Activated naive CD8-positive, alpha-beta T cell treated with anti-CD3 and anti-CD28 coated beads, Interleukin-2, amount 10 ng/mL, durations not matched to agents 7 days and 5 days (primary cell): ENCODE results near the gene ZNF3. TPM values are rescaled to one million over a fixed set of nuclear protein-coding genes. Genes with fewer than 3 reads are reported as not detected.

Experiments used
- ATAC-seq: fragments of 150-1000 bp; cut with Tn5 transposase; one replicate; pipeline ENCODE4 v1.10.0; 2021; ENCODE audit warnings: low read depth, moderate library complexity
- POLR2A ChIA-PET: fragments of 350-600 bp; sonication (Branson Sonifier 250); formaldehyde crosslinking; loops from one replicate; lab custom pipeline; 2021; ENCODE audit warnings: antibody characterized with exemption; lab: Charles Lee
- DNase-seq: peaks from one replicate; pipeline ENCODE4 v3.0.0; 2021
- H3K27ac Mint-ChIP-seq: one replicate; pipeline ENCODE4 v1.8.0; 2022; ENCODE audit warnings: mild to moderate bottlenecking, mixed read lengths
- H3K27me3 Mint-ChIP-seq: one replicate; pipeline ENCODE4 v1.8.0; 2022; ENCODE audit warnings: mild to moderate bottlenecking, moderate library complexity, mixed read lengths
- H3K36me3 Mint-ChIP-seq: one replicate; pipeline ENCODE4 v1.8.0; 2021; ENCODE audit warnings: mild to moderate bottlenecking, mixed read lengths
- H3K4me1 Mint-ChIP-seq: one replicate; pipeline ENCODE4 v1.8.0; 2021; ENCODE audit warnings: mixed read lengths
- H3K4me3 Mint-ChIP-seq: one replicate; pipeline ENCODE4 v1.8.0; 2022; ENCODE audit warnings: mild to moderate bottlenecking, moderate library complexity, mixed read lengths
- H3K9me3 Mint-ChIP-seq: one replicate; pipeline ENCODE4 v1.8.0; 2021; ENCODE audit warnings: mixed read lengths
- total RNA-seq, 2 experiments: library from RNA; stranded (reverse); gene quantifications; one replicate each; pipeline ENCODE4 v1.2.3, GENCODE V29; 2021

Gene ZNF3
- total RNA-seq, 2 experiments from 2014 or later = 28.0 to 32.6 TPM

GRCh38 chr7:100049441-100050291 is 31.9 kb downstream of the ZNF3 start, which contains the start of gene ZSCAN21:
TSS of gene ZSCAN21 (plus strand) at chr7:100049774. CDS start at chr7:100057007, 7,233 bp downstream.
- Mint-ChIP-seq H3K36me3 (no peaks in the 10 kb centered on the region), H3K4me3 (peak within 1 kb of the TSS; percentile 93)
- peak; percentile 82 for ATAC-seq

GRCh38 chr7:100048680-100049079 is 32.8 kb downstream of the ZNF3 start:
- POLR2A ChIA-PET = interaction anchor here (1.9 kb wide), 1 partner anchor 33 kb away, joined by 9 read pairs; the partner anchor contains the start of gene ZKSCAN1
- no peaks in the 10 kb centered on the region for H3K9me3 Mint-ChIP-seq
- H3K4me3 Mint-ChIP-seq = peak overlapping the region; percentile 51
- no peak for DNase-seq
- H3K36me3 Mint-ChIP-seq = no peaks in the 10 kb centered on the region
- H3K27ac Mint-ChIP-seq = peak overlapping the region; percentile 54
- H3K4me1 Mint-ChIP-seq = peaks cover 16% of the 10 kb centered on the region
- no peaks in the 10 kb centered on the region for H3K27me3 Mint-ChIP-seq
- no peak for ATAC-seq

More at GRCh38 chr7:100049441-100050291, 31.9 kb downstream of the ZNF3 start, which contains the start of gene ZSCAN21:
- POLR2A ChIA-PET = interaction anchor here (0.8 to 1.9 kb wide), 7 partner anchors 10 to 56 kb away, joined by 3 to 9 read pairs (median 4); partner anchors contain the start of genes AP4M1, MCM7 and ZKSCAN1
- DNase-seq = peak; percentile 90
- Mint-ChIP-seq H3K27me3 (no peaks in the 10 kb centered on the region), H3K27ac (peak within 1 kb of the TSS; percentile 92), H3K4me1 (peaks cover 13% of the 10 kb centered on the region), H3K9me3 (no peaks in the 10 kb centered on the region)

- Mint-ChIP-seq H3K4me1 (peaks cover 20% of the 10 kb centered on the region), H3K4me3 (peak overlapping the region; percentile 16), H3K27ac (no peak overlapping the region), H3K36me3 (peaks cover 4% of the 10 kb centered on the region), H3K9me3 (no peaks in the 10 kb centered on the region), H3K27me3 (no peaks in the 10 kb centered on the region)
- ATAC-seq (no peak), DNase-seq (no peak)
- POLR2A ChIA-PET = no interaction called here
These were observed 36.8 kb downstream of the ZNF3 start for GRCh38 chr7:100044718-100045117.

- Mint-ChIP-seq H3K27ac (no peak overlapping the region), H3K36me3 (peaks cover 19% of the 10 kb centered on the region), H3K9me3 (no peaks in the 10 kb centered on the region), H3K4me1 (peaks cover 24% of the 10 kb centered on the region), H3K4me3 (no peak overlapping the region), H3K27me3 (no peaks in the 10 kb centered on the region)
- POLR2A ChIA-PET = interaction anchor here (1.0 to 1.7 kb wide), 2 partner anchors 9 to 24 kb away, joined by 3 to 5 read pairs; partner anchors contain the start of gene ZSCAN21
- DNase-seq (no peak), ATAC-seq (peak; percentile 70)
These were observed 40.9 kb downstream of the ZNF3 start for GRCh38 chr7:100040575-100040974.

GRCh38 chr7:100038326-100038725 is 43.2 kb downstream of the ZNF3 start:
- DNase-seq = no peak
- POLR2A ChIA-PET = interaction anchor here (0.6 kb wide), 1 partner anchor 18 kb away, joined by 3 read pairs; no protein-coding TSS in a partner anchor
- Mint-ChIP-seq H3K27me3 (no peaks in the 10 kb centered on the region), H3K4me3 (no peak overlapping the region), H3K27ac (no peak overlapping the region), H3K4me1 (peaks cover 19% of the 10 kb centered on the region), H3K36me3 (peaks cover 38% of the 10 kb centered on the region), H3K9me3 (no peaks in the 10 kb centered on the region)
- ATAC-seq = no peak

- H3K9me3 Mint-ChIP-seq = no peaks in the 10 kb centered on the region
- peaks cover 11% of the 10 kb centered on the region for H3K4me1 Mint-ChIP-seq
- peaks cover 45% of the 10 kb centered on the region for H3K36me3 Mint-ChIP-seq
- H3K4me3 Mint-ChIP-seq = no peak overlapping the region
- no peak overlapping the region for H3K27ac Mint-ChIP-seq
- H3K27me3 Mint-ChIP-seq = no peaks in the 10 kb centered on the region
- DNase-seq = no peak
- ATAC-seq = no peak
- POLR2A ChIA-PET = no interaction called here
These were observed 45.6 kb downstream of the ZNF3 start for GRCh38 chr7:100035876-100036275.

- no peak for ATAC-seq
- peaks cover 49% of the 10 kb centered on the region for H3K36me3 Mint-ChIP-seq
- no peak for DNase-seq
- no peaks in the 10 kb centered on the region for H3K9me3 Mint-ChIP-seq
- no peak overlapping the region for H3K4me3 Mint-ChIP-seq
- POLR2A ChIA-PET = no interaction called here
- H3K27ac Mint-ChIP-seq = no peak overlapping the region
- peaks cover 5% of the 10 kb centered on the region for H3K4me1 Mint-ChIP-seq
- H3K27me3 Mint-ChIP-seq = no peaks in the 10 kb centered on the region
These were observed 46.5 kb downstream of the ZNF3 start for GRCh38 chr7:100034871-100035510.

- ATAC-seq = no peak
- Mint-ChIP-seq H3K9me3 (no peaks in the 10 kb centered on the region), H3K36me3 (peaks cover 49% of the 10 kb centered on the region), H3K27ac (no peak overlapping the region), H3K4me1 (no peaks in the 10 kb centered on the region), H3K27me3 (no peaks in the 10 kb centered on the region), H3K4me3 (no peak overlapping the region)
- DNase-seq = no peak
- POLR2A ChIA-PET = no interaction called here
These were observed 48.0 kb downstream of the ZNF3 start for GRCh38 chr7:100033526-100033925.

GRCh38 chr7:100029596-100029995 is 51.9 kb downstream of the ZNF3 start:
- Mint-ChIP-seq H3K4me1 (no peaks in the 10 kb centered on the region), H3K27ac (no peak overlapping the region), H3K9me3 (no peaks in the 10 kb centered on the region), H3K36me3 (peaks cover 33% of the 10 kb centered on the region), H3K27me3 (no peaks in the 10 kb centered on the region), H3K4me3 (no peak overlapping the region)
- POLR2A ChIA-PET = interaction anchor here (0.6 to 1.1 kb wide), 2 partner anchors 14 to 78 kb away, joined by 3 to 6 read pairs; partner anchors contain the start of gene ZKSCAN1
- DNase-seq (no peak), ATAC-seq (no peak)

- DNase-seq = no peak
- no peaks in the 10 kb centered on the region for H3K9me3 Mint-ChIP-seq
- H3K4me1 Mint-ChIP-seq = no peaks in the 10 kb centered on the region
- ATAC-seq = no peak
- H3K36me3 Mint-ChIP-seq = peaks cover 27% of the 10 kb centered on the region
- POLR2A ChIA-PET = interaction anchor here (0.7 kb wide), 1 partner anchor 129 kb away, joined by 4 read pairs; no protein-coding TSS in a partner anchor
- H3K27me3 Mint-ChIP-seq = no peaks in the 10 kb centered on the region
- H3K4me3 Mint-ChIP-seq = no peak overlapping the region
- H3K27ac Mint-ChIP-seq = no peak overlapping the region
These were observed 54.3 kb downstream of the ZNF3 start for GRCh38 chr7:100027197-100027596.

- Mint-ChIP-seq H3K9me3 (no peaks in the 10 kb centered on the region), H3K27me3 (no peaks in the 10 kb centered on the region), H3K36me3 (peaks cover 21% of the 10 kb centered on the region), H3K27ac (no peak overlapping the region), H3K4me3 (no peak overlapping the region), H3K4me1 (peaks cover 6% of the 10 kb centered on the region)
- ATAC-seq (no peak), DNase-seq (no peak)
- POLR2A ChIA-PET = interaction anchor here (0.7 kb wide), 1 partner anchor 125 kb away, joined by 5 read pairs; the partner anchor contains the start of gene LAMTOR4
These were observed 57.4 kb downstream of the ZNF3 start for GRCh38 chr7:100024020-100024619.

GRCh38 chr7:100023526-100023925 is 58.0 kb downstream of the ZNF3 start:
- Mint-ChIP-seq H3K9me3 (no peaks in the 10 kb centered on the region), H3K27me3 (no peaks in the 10 kb centered on the region), H3K27ac (no peak overlapping the region), H3K36me3 (peaks cover 21% of the 10 kb centered on the region), H3K4me3 (no peak overlapping the region), H3K4me1 (peaks cover 8% of the 10 kb centered on the region)
- no peak for ATAC-seq
- DNase-seq = no peak
- POLR2A ChIA-PET = interaction anchor here (0.5 kb wide), 1 partner anchor 140 kb away, joined by 3 read pairs; no protein-coding TSS in a partner anchor

- Mint-ChIP-seq H3K9me3 (no peaks in the 10 kb centered on the region), H3K4me3 (no peak overlapping the region), H3K4me1 (peaks cover 11% of the 10 kb centered on the region), H3K36me3 (peaks cover 23% of the 10 kb centered on the region), H3K27me3 (no peaks in the 10 kb centered on the region), H3K27ac (no peak overlapping the region)
- ATAC-seq (no peak), DNase-seq (no peak)
- POLR2A ChIA-PET = interaction anchor here (1.1 kb wide), 1 partner anchor 27 kb away, joined by 4 read pairs; the partner anchor contains the start of gene ZSCAN21
These were observed 58.9 kb downstream of the ZNF3 start for GRCh38 chr7:100022621-100023020.
